CD4-positive, alpha-beta T cell (primary cell): ENCODE results near the gene FBXL17. TPM values are rescaled to one million over a fixed set of nuclear protein-coding genes. Genes with fewer than 3 reads are reported as not detected.

Experiments
- ATAC-seq: fragments of 200-7000 bp; cut with Tn5 transposase; one replicate; pipeline ENCODE4 v1.10.0; 2022; ENCODE audit warnings: mild to moderate bottlenecking; ENCODE audit not compliant: poor library complexity
- CTCF ChIA-PET: fragments of 350-600 bp; sonication (Branson Sonifier 250); formaldehyde crosslinking; loops from one replicate; lab custom pipeline; 2021; ENCODE audit warnings: antibody characterized with exemption, inconsistent platforms; lab: Charles Lee
- POLR2A ChIA-PET: fragments of 350-600 bp; sonication (Branson Sonifier 250); formaldehyde crosslinking; loops from one replicate; lab custom pipeline; 2021; ENCODE audit warnings: antibody characterized with exemption, inconsistent platforms; lab: Charles Lee
- DNase-seq, 14 experiments: peaks; one replicate each; pipeline ENCODE4 v3.0.0-alpha.2; 2013 to 2020; ENCODE audit warnings: mixed read lengths in 2 of 14
- H3K27ac ChIP-seq, 2 donors: one replicate each; pipeline versions ENCODE4 v1.5.1 to v1.7.0; 2013; ENCODE audit warnings: low read length in 2 of 2, low read depth in 1 of 2, mild to moderate bottlenecking in 1 of 2
- H3K27me3 ChIP-seq, 2 experiments: 1 replicate in 1 of 2; 2 replicates in 1 of 2; pipeline versions ENCODE4 v1.6.1 to v1.7.0; 2013; ENCODE audit warnings: low read length in 2 of 2, control low read depth in 1 of 2, mild to moderate bottlenecking in 1 of 2, moderate library complexity in 1 of 2; ENCODE audit not compliant: insufficient read depth in 2 of 2, control insufficient read depth in 1 of 2
- H3K36me3 ChIP-seq: one replicate; pipeline ENCODE4 v1.6.1; 2013; ENCODE audit warnings: low read length, control low read depth; ENCODE audit not compliant: insufficient read depth
- H3K4me1 ChIP-seq: one replicate; pipeline ENCODE4 v1.6.1; 2013; ENCODE audit warnings: low read length, control low read depth; ENCODE audit not compliant: insufficient read depth
- H3K4me3 ChIP-seq: one replicate; pipeline ENCODE4 v1.5.1; 2013; ENCODE audit warnings: mild to moderate bottlenecking, low read length, moderate library complexity
- H3K9me3 ChIP-seq, 2 experiments: 1 replicate in 1 of 2; 2 replicates in 1 of 2; pipeline versions ENCODE4 v1.6.1 to v1.7.0; 2013; ENCODE audit warnings: low read length in 2 of 2, mild to moderate bottlenecking in 2 of 2, control low read depth in 1 of 2, moderate library complexity in 1 of 2; ENCODE audit not compliant: control insufficient read depth in 1 of 2, insufficient read depth in 1 of 2
- H3K27ac Mint-ChIP-seq: one replicate; pipeline ENCODE4 v1.8.0; 2020; ENCODE audit warnings: mixed read lengths
- H3K27me3 Mint-ChIP-seq: one replicate; pipeline ENCODE4 v1.8.0; 2021; ENCODE audit warnings: mixed read lengths
- H3K36me3 Mint-ChIP-seq: one replicate; pipeline ENCODE4 v1.8.0; 2021; ENCODE audit warnings: low read depth, mixed read lengths
- H3K4me1 Mint-ChIP-seq: one replicate; pipeline ENCODE4 v1.8.0; 2021; ENCODE audit warnings: low read depth, mixed read lengths
- H3K4me3 Mint-ChIP-seq: one replicate; pipeline ENCODE4 v1.8.0; 2020; ENCODE audit warnings: mild to moderate bottlenecking, mixed read lengths
- H3K9me3 Mint-ChIP-seq: one replicate; pipeline ENCODE4 v1.8.0; 2020; ENCODE audit warnings: mixed read lengths
- intact Hi-C, 2 experiments: fragments of 100-400 bp; cut with DNase I in 1 of 2; cut with micrococcal nuclease in 1 of 2; formaldehyde crosslinking; loops; one replicate each; pipeline versions ENCODE4 v1.15.1 to v1.9.0; 2023 to 2025; cut with DNase I, micrococcal nuclease
- total RNA-seq, 174 experiments: library from RNA in 2 of 174; stranded (reverse) in 2 of 174; gene quantifications; one replicate each; pipeline ENCODE4 v1.2.3 and lab custom pipeline; 2021 to 2026
- TF ChIP-seq, protein P1 (sequence below): fragments of 200-600 bp; IDR thresholded peaks from one replicate; pipeline ENCODE4 v1.8.0; 2022; ENCODE audit warnings: antibody characterized with exemption, mild to moderate bottlenecking

Gene FBXL17
- total RNA-seq, 2 experiments from 2014 or later, result 17.9 to 21.1 TPM

DNA sequence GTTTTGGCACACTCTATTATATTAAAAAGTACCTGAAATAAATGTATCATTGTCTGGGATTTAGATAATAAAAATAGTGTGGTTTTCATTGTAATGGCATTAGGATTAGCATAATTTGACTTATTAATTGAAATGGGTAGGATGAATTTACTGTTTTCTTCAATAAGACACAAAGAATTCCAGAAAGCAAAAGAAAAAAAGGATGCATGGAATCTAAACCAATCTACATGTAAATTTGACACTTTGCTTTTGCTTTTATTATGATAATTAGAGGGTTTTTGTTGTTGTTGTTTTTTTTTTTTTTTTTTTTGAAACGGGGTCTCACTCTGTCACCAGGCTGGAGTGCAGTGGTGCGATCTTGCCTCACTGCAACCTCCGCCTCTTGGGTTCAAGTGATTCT is 406.3 kb downstream of the FBXL17 start:
- H3K36me3 ChIP-seq, result no peaks in the 10 kb centered on the region
- no peaks in the 10 kb centered on the region for H3K36me3 Mint-ChIP-seq
- ATAC-seq (no peak), DNase-seq (no peak)
- no peak overlapping the region for H3K4me3 ChIP-seq
- H3K27ac ChIP-seq, result no peak overlapping the region
- intact Hi-C loops, result no loop called here
- H3K4me3 Mint-ChIP-seq, result no peak overlapping the region
- POLR2A ChIA-PET, result no interaction called here
- no peaks in the 10 kb centered on the region for H3K27me3 Mint-ChIP-seq
- no peaks in the 10 kb centered on the region for H3K9me3 Mint-ChIP-seq
- H3K27ac Mint-ChIP-seq, result no peak overlapping the region
- no peaks in the 10 kb centered on the region for H3K9me3 ChIP-seq
- CTCF ChIA-PET, result no interaction called here
- no peaks in the 10 kb centered on the region for H3K4me1 ChIP-seq
- TF ChIP-seq, protein P1, sequence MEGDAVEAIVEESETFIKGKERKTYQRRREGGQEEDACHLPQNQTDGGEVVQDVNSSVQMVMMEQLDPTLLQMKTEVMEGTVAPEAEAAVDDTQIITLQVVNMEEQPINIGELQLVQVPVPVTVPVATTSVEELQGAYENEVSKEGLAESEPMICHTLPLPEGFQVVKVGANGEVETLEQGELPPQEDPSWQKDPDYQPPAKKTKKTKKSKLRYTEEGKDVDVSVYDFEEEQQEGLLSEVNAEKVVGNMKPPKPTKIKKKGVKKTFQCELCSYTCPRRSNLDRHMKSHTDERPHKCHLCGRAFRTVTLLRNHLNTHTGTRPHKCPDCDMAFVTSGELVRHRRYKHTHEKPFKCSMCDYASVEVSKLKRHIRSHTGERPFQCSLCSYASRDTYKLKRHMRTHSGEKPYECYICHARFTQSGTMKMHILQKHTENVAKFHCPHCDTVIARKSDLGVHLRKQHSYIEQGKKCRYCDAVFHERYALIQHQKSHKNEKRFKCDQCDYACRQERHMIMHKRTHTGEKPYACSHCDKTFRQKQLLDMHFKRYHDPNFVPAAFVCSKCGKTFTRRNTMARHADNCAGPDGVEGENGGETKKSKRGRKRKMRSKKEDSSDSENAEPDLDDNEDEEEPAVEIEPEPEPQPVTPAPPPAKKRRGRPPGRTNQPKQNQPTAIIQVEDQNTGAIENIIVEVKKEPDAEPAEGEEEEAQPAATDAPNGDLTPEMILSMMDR, result no peak
- H3K27me3 ChIP-seq, result no peaks in the 10 kb centered on the region
- H3K4me1 Mint-ChIP-seq, result no peaks in the 10 kb centered on the region

DNA sequence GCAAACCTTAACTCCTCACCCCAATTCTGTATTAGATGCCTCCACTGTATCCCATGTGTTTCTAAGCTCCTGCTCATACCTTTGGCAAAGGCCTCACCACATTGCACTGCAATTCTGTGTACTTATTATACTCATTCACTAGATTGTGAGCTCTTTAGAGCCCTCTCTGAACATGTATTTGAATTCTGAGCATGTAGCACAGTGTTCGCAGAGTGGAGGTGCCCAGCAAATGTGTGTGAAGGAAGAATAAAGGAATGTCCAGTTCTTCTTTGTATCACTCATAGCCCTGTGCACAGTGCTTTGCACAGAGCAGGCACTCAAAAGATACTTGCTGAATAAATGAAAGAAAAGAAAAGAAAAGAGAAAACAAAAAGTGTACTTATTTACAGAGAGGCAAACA is 410.1 kb downstream of the FBXL17 start:
- intact Hi-C loops, result no loop called here
- CTCF ChIA-PET, result no interaction called here
- H3K4me3 Mint-ChIP-seq, result no peak overlapping the region
- TF ChIP-seq, protein P1, result no peak
- POLR2A ChIA-PET, result no interaction called here
- H3K27ac ChIP-seq, result no peak overlapping the region
- DNase-seq (no peak), ATAC-seq (no peak)
- H3K9me3 ChIP-seq, result no peaks in the 10 kb centered on the region
- no peaks in the 10 kb centered on the region for H3K4me1 ChIP-seq
- H3K36me3 Mint-ChIP-seq, result no peaks in the 10 kb centered on the region
- no peak overlapping the region for H3K4me3 ChIP-seq
- no peaks in the 10 kb centered on the region for H3K27me3 Mint-ChIP-seq
- H3K27me3 ChIP-seq, result no peaks in the 10 kb centered on the region
- no peaks in the 10 kb centered on the region for H3K9me3 Mint-ChIP-seq
- H3K36me3 ChIP-seq, result no peaks in the 10 kb centered on the region
- H3K27ac Mint-ChIP-seq, result no peak overlapping the region
- H3K4me1 Mint-ChIP-seq, result no peaks in the 10 kb centered on the region

DNA sequence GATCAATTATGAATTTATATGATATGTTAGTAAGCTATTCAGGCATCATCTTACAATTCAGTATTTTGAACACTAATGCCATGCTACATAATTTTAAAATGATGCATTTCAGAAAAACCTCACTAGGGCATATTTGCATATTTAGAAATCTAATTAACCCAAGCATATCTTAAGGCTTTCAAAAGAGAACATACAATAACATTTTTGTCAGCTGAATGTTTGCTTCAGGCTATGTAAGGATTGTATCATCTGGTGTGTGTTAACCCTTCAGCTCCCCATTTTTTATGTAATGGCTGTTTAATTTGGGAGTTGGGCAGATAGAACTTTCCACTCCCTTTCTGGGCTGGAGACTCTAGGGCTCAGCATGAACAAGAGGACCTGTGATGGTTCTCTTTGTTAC is 412.1 kb downstream of the FBXL17 start:
- no peaks in the 10 kb centered on the region for H3K27me3 Mint-ChIP-seq
- H3K27me3 ChIP-seq, result no peaks in the 10 kb centered on the region
- TF ChIP-seq, protein P1, result no peak
- no peak for DNase-seq
- ChIA-PET POLR2A (no interaction called here), CTCF (no interaction called here)
- H3K4me1 Mint-ChIP-seq, result no peaks in the 10 kb centered on the region
- H3K4me1 ChIP-seq, result no peaks in the 10 kb centered on the region
- H3K4me3 Mint-ChIP-seq, result no peak overlapping the region
- H3K4me3 ChIP-seq, result no peak overlapping the region
- H3K9me3 ChIP-seq, result no peaks in the 10 kb centered on the region
- H3K9me3 Mint-ChIP-seq, result no peaks in the 10 kb centered on the region
- no peak overlapping the region for H3K27ac ChIP-seq
- H3K27ac Mint-ChIP-seq, result no peak overlapping the region
- H3K36me3 Mint-ChIP-seq, result no peaks in the 10 kb centered on the region
- intact Hi-C loops, result no loop called here
- ATAC-seq, result no peak
- no peaks in the 10 kb centered on the region for H3K36me3 ChIP-seq
